ENCODE results near the gene FDXR. TPM values are rescaled to one million over a fixed set of nuclear protein-coding genes. Genes with fewer than 3 reads are reported as not detected.
A peak's percentile ranks its signal among the peaks of the same experiment; 100 is the strongest.

The FDXR gene
- total and polyA plus RNA-seq, 2 donors (not counting 3 experiments of a cell fraction or from before 2014, with no cell fraction given): 19.7 to 33.4 TPM

DNA sequence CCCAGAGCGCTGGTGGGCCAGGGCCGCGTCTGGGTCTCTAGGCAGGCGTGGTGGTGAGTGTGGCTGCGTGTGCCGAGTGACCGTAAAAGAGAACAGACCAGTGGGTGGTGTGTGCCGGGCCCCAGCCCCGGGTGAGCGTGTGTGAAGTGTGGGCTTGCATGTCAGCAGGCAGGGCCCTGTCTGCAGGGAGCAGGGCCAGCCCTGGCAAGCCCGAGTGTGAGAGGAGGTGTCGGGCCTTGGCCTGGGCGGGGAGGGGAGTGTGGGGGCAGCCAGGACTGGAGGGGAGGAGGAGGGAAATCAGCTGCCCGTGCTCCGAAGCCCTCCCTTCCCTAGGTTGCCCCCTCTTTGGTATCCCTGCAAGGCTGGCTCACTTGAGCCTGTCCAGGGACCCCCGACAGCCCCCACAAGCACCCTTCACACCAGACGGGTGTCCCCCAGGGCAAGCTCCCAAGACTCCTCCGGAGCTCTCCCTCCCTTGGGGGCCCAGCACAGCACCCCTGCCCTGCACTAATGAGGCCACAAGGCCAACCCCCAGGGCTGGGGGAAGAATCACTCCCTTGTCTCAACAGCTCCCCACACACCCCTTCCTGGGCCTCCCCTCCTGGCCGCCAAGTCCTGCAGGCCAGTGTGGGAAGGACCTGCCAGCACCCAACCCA, 48.4 kb upstream of the FDXR start:
- Histone ChIP-seq H3K79me2 (ENCODE audit: control insufficient read depth, insufficient read depth, low read length) (no peaks in the 10 kb centered on the region), H4K20me1 (replicated peaks; ENCODE audit: control insufficient read depth, extremely low read depth, insufficient read depth, low read length) (no peaks in the 10 kb centered on the region), H3K9me3 (replicated peaks; ENCODE audit: control insufficient read depth, insufficient read depth, low read length) (no peaks in the 10 kb centered on the region), H3K9me1 (replicated peaks; ENCODE audit: control insufficient read depth, extremely low read depth, insufficient read depth, low read length) (no peaks in the 10 kb centered on the region), H3K27ac (ENCODE audit: insufficient read depth, low read depth, low read length) (no peak overlapping the region), H3K4me2 (ENCODE audit: insufficient read depth, low read length) (no peak overlapping the region), H2AFZ (ENCODE audit: low read depth, low read length) (no peak overlapping the region), H3K27me3 (ENCODE audit: control insufficient read depth in 2 of 2, insufficient read depth in 2 of 2, low read length in 2 of 2) (peaks cover 34 to 42% of the 10 kb centered on the region in 2 experiments), H3K4me1 (ENCODE audit: control insufficient read depth, extremely low read depth, insufficient read depth, low read length) (peaks cover 4% of the 10 kb centered on the region), H3K4me3 (replicated peaks in 1 of 3; ENCODE audit: insufficient read depth in 1 of 3, low read depth in 1 of 3, low read length in 3 of 3) (no peak overlapping the region), H3K36me3 (ENCODE audit: control insufficient read depth in 2 of 2, extremely low read depth in 1 of 2, insufficient read depth in 2 of 2, low read length in 2 of 2) (no peaks in the 10 kb centered on the region), H3K9ac (replicated peaks; ENCODE audit: extremely low read depth, insufficient read depth, low read length) (no peak overlapping the region)
- BruUV-seq (replicated peaks): no TSS peak
- ChIA-PET CTCF (interaction anchor here (1.0 to 3.7 kb wide), 4 partner anchors 37 to 280 kb away, joined by 3 to 23 read pairs (median 7); partner anchors contain the start of gene HID1), POLR2A (no interaction called here)
- dilution Hi-C loops (cut with MboI; ENCODE audit: extremely low pct_ligation_motif_present, low sequenced_read_pairs): no loop called here
- DNase-seq (ENCODE audit: low read depth, low spot score) (no peak), FAIRE-seq (no peak)
- intact Hi-C loops (cut with micrococcal nuclease): loop anchor here (5.0 kb wide), 1 partner anchor 281 kb away; no protein-coding TSS in a partner anchor
- TF ChIP-seq FOS (IDR thresholded peaks at IDR 0.05; ENCODE audit: borderline replicate concordance, insufficient read depth, low read length) (no peak), EZH2 (IDR thresholded peaks at IDR 0.05; ENCODE audit: borderline replicate concordance, low read depth, low read length, severe bottlenecking) (peak; percentile 0)

DNA sequence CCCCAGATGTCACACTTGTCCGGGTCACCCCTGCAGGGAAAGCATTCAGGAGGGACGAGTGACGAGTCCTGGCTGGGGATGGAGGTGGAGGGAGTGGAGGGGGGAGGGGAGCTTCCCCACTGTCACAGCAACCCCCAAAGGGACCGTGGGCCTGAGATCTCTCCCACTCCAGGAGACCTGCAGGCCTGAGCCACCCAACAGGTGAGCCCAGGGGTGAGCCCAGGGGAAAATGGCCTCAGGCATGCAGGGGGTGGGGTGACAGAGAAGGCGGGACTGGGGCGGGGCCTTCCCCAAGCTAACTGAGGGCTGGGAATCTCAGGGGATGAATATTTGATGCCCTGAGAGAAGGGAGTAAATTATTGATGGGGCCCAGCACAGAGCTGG, 47.8 kb upstream of the FDXR start:
- Histone ChIP-seq H4K20me1 (replicated peaks; ENCODE audit: control insufficient read depth, extremely low read depth, insufficient read depth, low read length) (no peaks in the 10 kb centered on the region), H2AFZ (ENCODE audit: low read depth, low read length) (no peak overlapping the region), H3K9ac (replicated peaks; ENCODE audit: extremely low read depth, insufficient read depth, low read length) (no peak overlapping the region), H3K27ac (ENCODE audit: insufficient read depth, low read depth, low read length) (no peak overlapping the region), H3K9me1 (replicated peaks; ENCODE audit: control insufficient read depth, extremely low read depth, insufficient read depth, low read length) (no peaks in the 10 kb centered on the region), H3K4me3 (replicated peaks in 1 of 3; ENCODE audit: insufficient read depth in 1 of 3, low read depth in 1 of 3, low read length in 3 of 3) (no peak overlapping the region), H3K9me3 (replicated peaks; ENCODE audit: control insufficient read depth, insufficient read depth, low read length) (no peaks in the 10 kb centered on the region), H3K36me3 (ENCODE audit: control insufficient read depth in 2 of 2, extremely low read depth in 1 of 2, insufficient read depth in 2 of 2, low read length in 2 of 2) (no peaks in the 10 kb centered on the region), H3K27me3 (ENCODE audit: control insufficient read depth in 2 of 2, insufficient read depth in 2 of 2, low read length in 2 of 2) (peaks cover 30 to 37% of the 10 kb centered on the region in 2 experiments), H3K79me2 (ENCODE audit: control insufficient read depth, insufficient read depth, low read length) (no peaks in the 10 kb centered on the region), H3K4me2 (ENCODE audit: insufficient read depth, low read length) (no peak overlapping the region), H3K4me1 (ENCODE audit: control insufficient read depth, extremely low read depth, insufficient read depth, low read length) (peaks cover 4% of the 10 kb centered on the region)
- no peak for FAIRE-seq
- ChIA-PET CTCF (interaction anchor here (1.0 to 3.7 kb wide), 3 partner anchors 37 to 281 kb away, joined by 3 to 23 read pairs (median 10); no protein-coding TSS in a partner anchor), POLR2A (no interaction called here)
- dilution Hi-C loops (cut with MboI; ENCODE audit: extremely low pct_ligation_motif_present, low sequenced_read_pairs): no loop called here
- no peak for TF ChIP-seq EZH2 (IDR thresholded peaks at IDR 0.05; ENCODE audit: borderline replicate concordance, low read depth, low read length, severe bottlenecking)
- no peak for TF ChIP-seq POLR2A (IDR thresholded peaks at IDR 0.05; ENCODE audit: low read depth, low read length)
- TF ChIP-seq POLR2AphosphoS5 (IDR thresholded peaks at IDR 0.05; ENCODE audit: insufficient read depth, low read depth, low read length): no peak
- no peak for TF ChIP-seq FOS (IDR thresholded peaks at IDR 0.05; ENCODE audit: borderline replicate concordance, insufficient read depth, low read length)
- no peak for DNase-seq (ENCODE audit: low read depth, low spot score)
- intact Hi-C loops (cut with micrococcal nuclease): loop anchor here (5.0 kb wide), 1 partner anchor 282 kb away; no protein-coding TSS in a partner anchor
- BruUV-seq (replicated peaks): no TSS peak

All from endothelial cell of umbilical vein (primary cell).